Fibroblast of villous mesenchyme (primary cell): ENCODE data around the gene SLC46A3. TPM values are rescaled to one million over a fixed set of nuclear protein-coding genes. Genes with fewer than 3 reads are reported as not detected.

Experiments
- DNase-seq: peaks from one replicate; pipeline ENCODE4 v3.0.0-alpha.2; 2010; ENCODE audit warnings: low read depth
- H3K4me3 ChIP-seq: 2 replicates; pipeline ENCODE4 v1.5.1; 2011; ENCODE audit warnings: low read depth, mild to moderate bottlenecking, low read length
- CTCF ChIP-seq: IDR thresholded peaks from 2 replicates; pipeline ENCODE4 v1.5.1; 2012; ENCODE audit warnings: low read depth, mild to moderate bottlenecking, low read length; ENCODE audit not compliant: insufficient read depth
- total RNA-seq: library from RNA; depleted of rRNA; stranded (reverse); fragments of >200 nt; gene quantifications from 2 replicates; pipeline ENCODE4 v1.2.3, GENCODE V29; 2012

Gene SLC46A3
- total RNA-seq, 1 donor: 4.7 TPM

- no peak for TF ChIP-seq CTCF
- peak; percentile 78 for DNase-seq
- H3K4me3 ChIP-seq: peak overlapping the region; percentile 83
Observed at GRCh38 chr13:28718196-28718542, 601 bp downstream of the SLC46A3 start.

GRCh38 chr13:28717170-28717569 is 1.6 kb downstream of the SLC46A3 start:
- no peak for TF ChIP-seq CTCF

GRCh38 chr13:28716511-28716910 is 2.3 kb downstream of the SLC46A3 start:
- H3K4me3 ChIP-seq: peak overlapping the region; percentile 17
- peak; percentile 99 for DNase-seq
- TF ChIP-seq CTCF: no peak

More at GRCh38 chr13:28717170-28717569, 1.6 kb downstream of the SLC46A3 start:
- peak overlapping the region; percentile 83 for H3K4me3 ChIP-seq
- peak; percentile 32 for DNase-seq

GRCh38 chr13:28714651-28715050 is 4.1 kb downstream of the SLC46A3 start:
- TF ChIP-seq CTCF: no peak
- no peak overlapping the region for H3K4me3 ChIP-seq
- no peak for DNase-seq

GRCh38 chr13:28710161-28710560 is 8.6 kb downstream of the SLC46A3 start:
- DNase-seq: no peak
- no peak for TF ChIP-seq CTCF

GRCh38 chr13:28707629-28708427 is 10.9 kb downstream of the SLC46A3 start:
- no peak overlapping the region for H3K4me3 ChIP-seq
- peak; percentile 96 for DNase-seq
- no peak for TF ChIP-seq CTCF

More at GRCh38 chr13:28710161-28710560, 8.6 kb downstream of the SLC46A3 start:
- H3K4me3 ChIP-seq: no peak overlapping the region
